ENCODE measurements around the gene PRLH.

- TF ChIP-seq CTCF (IDR thresholded peaks at IDR 0.05) = no peak
- TF ChIP-seq POLR2A (IDR thresholded peaks at IDR 0.05) = no peak
Observed at GRCh38 chr2:237538901-237539300, 27.5 kb upstream of the PRLH start.

All from body of pancreas (tissue), 4 donors.